ENCODE measurements around the gene SOCS1.

SOCS1 gene

DNA sequence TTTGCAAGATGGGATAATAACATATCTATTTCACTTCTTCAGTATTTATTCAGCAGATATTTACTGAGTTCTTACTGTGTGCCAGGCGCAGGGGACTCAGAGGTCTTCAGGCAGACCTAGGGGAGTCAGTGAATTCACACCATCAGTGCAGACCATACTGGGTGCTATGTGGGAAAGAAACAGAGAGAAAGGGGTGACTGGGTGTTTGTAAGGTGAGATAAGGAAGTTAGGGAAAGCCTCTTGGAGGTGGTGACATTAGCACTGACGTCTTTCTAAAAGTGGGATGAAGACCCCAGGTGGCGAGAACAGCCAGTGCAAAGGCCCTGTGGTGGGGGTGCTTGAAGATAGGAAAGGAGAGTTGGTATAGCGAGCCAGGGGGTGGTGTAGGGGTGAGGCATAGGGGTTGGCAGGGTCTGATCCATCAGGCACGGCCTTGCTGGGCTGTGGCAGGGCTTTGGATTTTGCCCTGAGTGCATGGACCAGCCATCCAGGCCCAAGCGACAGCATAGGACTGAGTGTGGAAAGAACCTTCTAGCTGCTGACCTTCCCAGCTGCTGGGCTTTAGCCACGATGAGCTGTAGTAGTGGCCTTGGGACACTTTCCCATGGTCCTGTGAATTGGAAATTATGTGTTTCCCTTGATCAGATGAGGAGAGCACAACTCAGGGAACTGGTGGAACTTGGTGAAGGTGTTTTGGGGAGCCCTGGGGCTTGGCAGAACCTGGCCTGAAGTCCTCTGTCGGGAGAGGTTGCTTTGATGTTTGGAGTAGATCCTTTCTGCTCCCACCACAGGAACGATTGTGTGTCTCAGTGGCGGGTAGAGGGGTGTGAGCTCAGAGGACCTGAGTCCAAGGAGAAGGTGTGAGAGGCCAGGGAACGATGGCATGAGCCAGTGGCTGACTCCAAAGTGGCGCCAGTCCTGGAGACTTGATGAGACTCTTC is 3.9 kb upstream of the SOCS1 start:
- DNase-seq = no peak

GRCh38 chr16:11258553-11259492 is 2.8 kb upstream of the SOCS1 start:
- DNase-seq = peak; percentile 75

- DNase-seq = peak; percentile 80
These were observed 1.3 kb upstream of the SOCS1 start for GRCh38 chr16:11257131-11257938.

DNA sequence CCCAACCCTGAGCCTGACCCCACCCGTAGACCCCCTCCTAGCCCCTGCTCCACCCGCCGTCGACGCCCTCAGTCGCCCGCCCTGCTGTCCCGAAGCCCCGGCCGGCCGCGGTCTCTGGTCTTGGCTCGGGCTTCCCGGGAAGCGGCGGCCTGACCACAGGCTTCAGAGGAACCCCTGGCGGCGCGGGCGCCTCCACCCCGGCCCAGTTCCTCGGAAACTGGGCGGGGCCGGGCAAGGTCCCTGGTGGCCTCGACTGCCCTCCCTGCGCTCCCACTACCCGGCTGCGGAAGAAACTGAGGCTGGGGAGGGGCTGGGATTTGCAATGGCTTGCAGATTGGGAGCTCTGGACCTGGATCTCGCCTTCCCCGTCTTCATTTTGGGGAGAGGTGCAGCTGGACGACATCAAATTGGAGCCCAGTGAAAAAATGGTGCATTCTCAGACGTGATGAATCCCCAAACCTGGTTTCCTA is 692 bp upstream of the SOCS1 start:
- peak; percentile 80 for DNase-seq

DNA sequence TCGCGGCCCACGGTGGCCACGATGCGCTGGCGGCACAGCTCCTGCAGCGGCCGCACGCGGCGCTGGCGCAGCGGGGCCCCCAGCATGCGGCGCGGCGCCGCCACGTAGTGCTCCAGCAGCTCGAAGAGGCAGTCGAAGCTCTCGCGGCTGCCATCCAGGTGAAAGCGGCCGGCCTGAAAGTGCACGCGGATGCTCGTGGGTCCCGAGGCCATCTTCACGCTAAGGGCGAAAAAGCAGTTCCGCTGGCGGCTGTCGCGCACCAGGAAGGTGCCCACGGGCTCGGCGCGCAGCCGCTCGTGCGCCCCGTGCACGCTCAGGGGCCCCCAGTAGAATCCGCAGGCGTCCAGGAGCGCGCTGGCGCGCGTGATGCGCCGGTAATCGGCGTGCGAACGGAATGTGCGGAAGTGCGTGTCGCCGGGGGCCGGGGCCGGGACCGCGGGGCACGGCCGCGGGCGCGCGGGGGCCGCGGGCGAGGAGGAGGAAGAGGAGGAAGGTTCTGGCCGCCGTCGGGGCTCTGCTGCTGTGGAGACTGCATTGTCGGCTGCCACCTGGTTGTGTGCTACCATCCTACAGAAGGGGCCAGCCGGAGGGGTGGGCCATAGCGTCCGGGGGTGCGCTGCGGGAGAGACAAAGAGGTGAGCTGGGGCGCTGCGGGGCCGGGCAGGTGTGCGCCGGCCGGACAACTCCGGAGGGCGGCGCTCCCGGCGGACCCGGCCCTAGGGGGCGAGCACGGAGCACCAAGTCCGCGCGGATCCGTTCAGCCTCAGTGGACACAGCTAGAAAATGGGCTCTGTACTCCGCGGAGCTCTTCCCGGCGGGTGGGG is 879 bp downstream of the SOCS1 start:
- DNase-seq = peak; percentile 85

- peak; percentile 84 for DNase-seq
These were observed 1.8 kb downstream of the SOCS1 start for GRCh38 chr16:11253995-11254912.

DNA sequence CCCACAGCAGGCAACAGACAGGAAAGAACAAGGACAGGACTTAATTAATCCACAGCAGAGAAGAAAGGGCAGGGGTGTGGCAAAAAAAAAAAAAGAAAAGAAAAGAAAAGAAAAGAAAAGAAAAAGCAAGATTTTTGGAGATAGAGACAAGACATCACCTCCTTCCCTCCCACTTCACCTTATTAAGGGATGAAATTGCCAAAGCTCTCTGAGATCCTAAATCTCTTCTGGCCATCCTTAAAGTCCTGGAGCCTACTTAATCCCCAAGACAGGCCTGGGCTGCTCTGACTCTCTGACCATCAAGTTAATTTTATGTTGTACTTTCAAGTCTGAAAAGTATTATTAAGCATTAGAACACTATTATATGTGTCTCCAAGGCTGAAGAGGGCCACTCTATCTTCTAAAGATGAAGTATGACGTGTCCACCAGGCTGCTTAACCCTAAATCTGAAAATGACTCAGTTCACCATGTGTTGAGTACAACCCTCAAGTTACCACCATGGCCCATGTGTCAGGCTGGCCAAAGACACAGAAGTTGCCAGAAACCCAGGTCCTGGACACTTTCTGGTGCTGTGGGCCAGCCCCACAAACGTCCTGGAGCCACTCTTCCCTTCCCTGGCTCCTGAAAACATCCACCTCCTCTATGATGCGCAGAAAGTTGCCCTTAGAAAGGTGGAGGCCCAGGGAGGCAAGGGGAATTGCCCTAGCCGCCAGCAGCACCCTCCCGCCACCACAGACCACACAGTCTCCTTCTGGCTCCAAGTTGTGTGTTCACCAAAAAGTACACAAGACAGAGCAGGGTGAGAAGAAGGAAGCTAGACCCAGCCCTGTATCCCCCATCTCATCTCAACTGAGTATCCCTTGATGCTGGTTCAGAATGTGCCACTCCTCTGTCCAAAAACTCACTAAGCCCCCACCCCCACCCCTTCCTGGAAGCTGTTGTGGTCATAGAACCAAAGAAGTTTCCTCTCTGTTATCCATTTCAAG is 2.7 kb downstream of the SOCS1 start:
- peak; percentile 86 for DNase-seq

GRCh38 chr16:11252482-11252931 is 3.5 kb downstream of the SOCS1 start:
- DNase-seq = peak; percentile 79

GRCh38 chr16:11251525-11252481 is 4.2 kb downstream of the SOCS1 start:
- peak; percentile 90 for DNase-seq

DNA sequence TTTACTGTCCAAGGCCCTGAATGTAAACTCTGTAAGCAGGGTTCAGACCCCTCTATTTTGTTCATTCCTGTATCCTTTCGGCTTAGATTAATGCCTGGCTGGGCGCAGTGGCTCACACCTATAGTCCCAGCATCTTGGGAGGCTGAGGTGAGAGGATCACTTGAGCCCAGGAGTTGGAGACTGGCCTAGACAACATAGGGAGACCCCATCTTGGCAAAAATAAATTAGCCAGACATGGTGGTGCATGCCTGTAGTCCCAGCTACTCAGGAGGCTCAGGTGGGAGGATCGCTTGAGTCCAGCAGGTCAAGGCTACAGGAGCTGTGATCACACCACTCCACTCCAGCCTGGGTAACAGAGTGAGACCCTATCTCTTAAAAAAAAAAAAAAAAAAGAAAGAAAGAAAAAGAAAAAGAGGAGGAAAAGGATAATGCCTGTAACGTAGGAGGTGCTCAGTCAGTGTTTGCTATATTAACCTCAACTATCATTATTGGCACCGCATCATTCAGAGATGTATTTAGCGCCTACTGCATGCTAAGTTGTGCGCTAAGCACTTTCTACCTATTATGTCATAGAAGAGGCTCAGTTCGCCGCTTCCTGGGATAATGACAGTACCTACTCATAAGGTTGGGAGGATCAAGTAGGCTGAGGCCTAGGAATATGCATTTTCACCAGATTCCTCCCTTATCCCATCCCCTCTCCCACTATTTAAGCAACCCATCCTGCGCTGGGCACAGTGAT is 5.0 kb downstream of the SOCS1 start:
- peak; percentile 70 for DNase-seq

DNA sequence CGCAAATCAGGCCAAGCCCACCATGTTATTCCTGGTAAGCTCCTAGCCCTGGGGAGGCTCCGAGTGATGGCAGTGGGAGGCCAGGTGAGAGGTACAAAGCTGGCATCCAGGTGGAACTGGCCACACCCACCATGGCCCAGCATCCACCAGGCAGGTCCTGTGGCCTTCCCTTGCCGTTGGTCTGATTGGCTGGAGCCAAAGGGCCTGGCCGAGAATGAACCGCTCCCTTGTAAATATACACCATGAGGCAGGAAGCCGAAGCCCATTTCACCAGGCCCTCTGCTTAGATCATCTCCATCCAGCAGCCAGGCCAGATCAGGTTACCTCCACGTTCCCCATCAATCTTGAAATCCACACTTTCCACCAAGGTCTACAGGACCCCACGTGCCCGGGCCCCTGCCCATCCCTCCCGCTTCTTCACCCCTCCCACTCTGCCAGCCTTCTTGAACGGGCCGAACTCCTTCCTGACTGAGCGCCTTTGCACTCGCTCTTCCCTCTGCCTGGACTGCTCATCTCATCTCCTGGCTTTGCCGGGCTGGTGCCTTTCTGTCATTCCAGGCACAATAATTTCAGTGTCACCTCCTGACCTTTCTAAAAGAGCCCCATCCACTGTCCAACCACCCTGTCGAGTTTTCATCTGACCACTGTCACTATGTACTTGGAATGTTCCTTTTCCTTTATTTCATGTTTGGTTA is 5.8 kb downstream of the SOCS1 start:
- DNase-seq = peak; percentile 77

DNA sequence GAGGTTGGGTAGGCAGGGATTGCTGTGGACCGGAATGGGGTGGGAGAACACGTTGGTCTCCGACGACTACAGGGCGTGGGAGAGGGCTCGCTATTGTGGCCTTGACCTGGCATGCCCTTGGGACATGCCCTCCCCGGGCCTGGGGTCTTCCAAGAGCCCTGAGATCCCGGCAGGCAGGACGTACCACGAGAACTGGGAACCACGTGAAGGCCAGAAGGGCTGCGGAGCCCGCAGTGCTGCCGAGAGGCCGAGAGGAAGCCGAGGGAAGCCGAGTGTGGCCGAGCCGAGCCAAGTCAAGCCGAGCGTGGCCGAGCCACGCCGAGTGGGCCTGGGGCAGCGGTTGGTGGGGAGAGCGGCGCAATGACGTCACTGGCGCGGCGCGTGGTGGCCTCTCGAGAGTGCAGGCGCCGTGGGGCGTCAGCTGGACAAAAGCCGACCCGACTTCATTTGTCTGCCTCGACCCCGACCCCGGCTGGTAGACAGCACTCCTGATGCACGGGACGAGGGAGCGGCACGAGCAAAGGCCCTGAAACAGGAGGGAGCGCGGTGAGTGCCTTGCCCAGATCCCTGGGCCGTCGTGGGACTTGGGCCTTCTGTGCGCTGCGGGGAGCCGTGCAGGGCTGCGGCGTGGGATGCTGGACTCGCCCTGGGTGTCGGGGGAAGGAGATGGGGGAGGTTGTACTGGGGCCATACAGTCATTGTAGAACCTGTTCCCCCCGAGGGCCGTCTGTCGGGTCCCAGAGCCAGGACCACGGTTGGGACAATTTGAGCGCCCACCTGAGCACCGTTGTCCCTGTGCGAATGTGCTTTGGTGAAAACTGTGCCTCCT is 6.6 kb downstream of the SOCS1 start:
- peak; percentile 69 for DNase-seq

- DNase-seq = no peak
These were observed 7.9 kb downstream of the SOCS1 start for GRCh38 chr16:11248133-11248532.

GRCh38 chr16:11245988-11246387 is 10.0 kb downstream of the SOCS1 start:
- no peak for DNase-seq

- DNase-seq = no peak
These were observed 10.7 kb downstream of the SOCS1 start for GRCh38 chr16:11245222-11245737.
